Medulla oblongata (tissue), 1 donor: Measurements from ENCODE around the gene G3BP1.
"Not testable (repeated sequence)": the region's sequence is repeated elsewhere in the genome, so short reads cannot be mapped to it uniquely, and the experiment has no call there.

Experiments
- DNase-seq: peaks from one replicate; pipeline ENCODE4 v3.0.0-alpha.2; 2015; ENCODE audit errors: extremely low spot score

Gene G3BP1

DNA sequence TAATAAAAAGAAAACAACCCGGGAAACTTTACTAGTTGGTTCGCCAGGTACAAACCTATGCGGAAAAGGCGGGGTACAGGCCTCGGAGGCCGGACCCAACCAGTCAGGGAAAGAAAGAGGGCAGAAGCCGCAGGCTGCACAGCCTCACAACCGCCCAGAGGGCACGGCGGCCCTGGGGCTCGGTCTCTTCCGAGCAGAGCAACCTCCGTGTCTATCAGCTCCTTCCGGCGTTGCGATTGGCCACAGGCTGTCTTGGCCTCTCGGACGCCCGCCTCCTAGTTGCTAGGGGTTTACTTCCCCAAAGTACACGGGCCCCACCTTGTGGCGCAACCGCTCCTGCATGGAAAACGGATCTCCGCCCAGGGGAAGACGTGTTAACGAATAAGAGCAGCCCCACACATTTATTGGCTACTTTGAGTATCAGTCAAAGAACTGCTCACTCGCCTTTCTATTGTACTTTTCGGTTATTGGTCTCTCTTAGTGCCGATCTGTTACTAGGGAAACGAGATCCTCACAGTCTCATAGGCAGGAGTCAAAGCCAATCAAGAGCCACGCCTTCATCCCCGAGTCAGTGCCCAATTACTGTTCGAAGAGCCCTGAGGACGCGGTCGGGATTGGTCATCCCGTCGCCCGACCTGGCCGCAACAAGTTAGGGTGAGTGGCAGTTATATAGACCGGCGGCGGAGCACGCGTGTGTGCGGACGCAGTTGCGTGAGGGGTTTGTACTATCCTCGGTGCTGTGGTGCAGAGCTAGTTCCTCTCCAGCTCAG is at the start of gene G3BP1:
TSS of gene G3BP1 (plus strand) at position 696 of the 770 bp plus-strand sequence. CDS start 14,667 bp downstream, outside the sequence.
- DNase-seq: peak; percentile 100

DNA sequence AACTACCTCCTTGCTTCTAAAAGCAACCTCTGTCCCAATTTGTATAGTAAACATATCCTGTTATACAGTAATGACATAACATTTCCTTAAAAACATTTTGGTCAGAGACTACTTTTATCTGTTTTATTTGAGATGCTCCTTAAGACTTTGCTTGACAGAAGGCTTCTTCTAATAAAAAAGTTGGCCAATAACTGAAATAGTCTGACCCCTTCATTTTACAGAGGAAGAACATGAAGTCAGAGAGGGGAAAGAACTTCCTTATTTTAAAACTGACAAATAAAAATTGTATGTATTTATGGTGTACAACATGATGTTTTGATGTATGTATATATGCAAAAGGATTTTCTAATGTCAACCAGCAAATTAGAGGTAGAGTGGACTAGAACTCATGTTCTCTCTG is 49.2 kb upstream of the G3BP1 start:
- DNase-seq: no peak

DNA sequence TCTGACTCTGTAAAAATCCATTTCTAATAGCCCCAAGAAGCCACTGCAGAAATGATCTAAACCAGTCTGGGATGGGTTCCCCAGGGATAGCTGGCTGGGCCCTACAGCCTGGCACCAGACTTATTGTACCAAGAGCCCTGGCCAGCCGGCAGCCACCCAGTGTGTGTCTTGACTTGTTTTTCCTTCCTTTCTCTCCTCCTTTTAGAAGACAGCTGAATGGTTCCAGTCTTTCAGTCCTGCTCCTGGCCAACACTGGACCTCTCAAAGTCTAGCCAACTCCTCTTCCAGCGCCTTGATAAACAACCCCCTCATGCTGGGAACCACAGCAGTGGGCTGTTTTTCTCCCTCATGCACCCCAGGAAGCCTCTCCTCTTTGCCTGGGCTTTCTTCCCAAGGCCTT is 47.4 kb upstream of the G3BP1 start:
- DNase-seq: peak; percentile 78

DNA sequence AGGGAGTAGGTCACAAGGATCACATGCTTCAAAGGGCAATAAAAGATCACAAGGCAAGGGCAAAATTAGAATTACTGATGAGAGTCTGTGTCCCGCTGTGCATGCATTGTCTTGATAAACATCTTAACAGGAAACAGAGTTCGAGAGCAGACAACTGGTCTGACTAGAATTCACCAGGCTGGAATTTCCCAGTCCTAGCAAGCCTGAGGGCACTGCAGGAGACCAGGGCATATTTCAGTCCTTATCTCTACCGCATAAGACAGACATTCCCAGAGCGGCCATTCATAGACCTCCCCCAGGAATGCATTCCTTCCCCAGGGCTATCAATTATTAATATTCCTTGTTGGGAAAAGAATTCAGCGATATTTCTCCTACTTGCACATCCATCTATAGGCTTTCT is 42.2 kb upstream of the G3BP1 start:
- DNase-seq: not testable (repeated sequence)

DNA sequence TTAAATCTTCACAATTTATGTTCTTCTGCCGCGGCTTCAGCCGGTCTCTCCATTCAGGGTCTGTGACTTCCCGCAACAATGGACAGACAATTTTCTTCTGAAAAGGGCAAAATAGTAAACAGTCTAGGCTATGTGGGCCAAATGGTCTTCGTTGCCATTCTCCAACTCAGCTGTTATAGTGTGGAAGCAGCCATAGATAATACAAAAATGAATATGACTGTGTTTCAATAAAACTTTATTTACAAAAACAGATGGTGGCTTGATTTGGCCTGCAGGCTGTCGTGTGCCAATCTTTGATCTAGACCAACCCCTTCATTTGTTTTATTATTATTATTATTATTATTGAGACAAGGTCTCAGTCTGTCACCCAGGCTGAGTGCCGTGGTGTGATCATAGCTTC is 41.4 kb upstream of the G3BP1 start:
- DNase-seq: no peak

DNA sequence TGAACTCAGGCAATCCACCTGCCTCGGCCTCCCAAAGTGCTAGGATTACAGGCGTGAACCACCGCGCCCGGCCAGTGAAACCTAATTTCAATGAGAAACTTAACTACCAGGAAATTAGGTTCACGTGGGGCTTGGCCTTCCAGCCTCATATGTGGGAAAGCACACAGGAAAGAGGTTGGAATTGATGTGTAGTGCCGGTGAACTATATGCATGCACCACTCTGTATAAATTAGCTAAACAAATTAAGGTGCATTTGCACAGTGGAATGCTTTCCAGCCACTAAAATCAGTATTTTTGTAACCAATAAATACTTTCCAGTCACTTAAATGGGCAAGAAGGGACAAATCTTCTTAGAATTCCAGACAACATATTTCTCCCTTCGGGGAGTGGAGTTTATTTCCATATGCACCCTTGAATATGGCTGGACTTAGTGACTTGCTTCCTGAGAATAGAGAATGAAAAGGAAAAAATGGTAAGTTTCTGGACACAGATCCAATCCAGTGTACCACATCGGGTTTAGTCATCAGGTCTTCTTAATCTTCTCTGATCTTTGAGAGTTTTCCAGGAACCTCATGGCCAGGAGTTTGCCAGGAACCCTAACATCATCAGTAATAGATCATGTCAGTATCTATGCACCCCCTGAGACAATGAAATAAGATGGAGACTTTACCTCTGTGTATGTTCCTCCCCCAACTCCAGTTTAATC is 38.2 kb upstream of the G3BP1 start:
- no peak for DNase-seq

DNA sequence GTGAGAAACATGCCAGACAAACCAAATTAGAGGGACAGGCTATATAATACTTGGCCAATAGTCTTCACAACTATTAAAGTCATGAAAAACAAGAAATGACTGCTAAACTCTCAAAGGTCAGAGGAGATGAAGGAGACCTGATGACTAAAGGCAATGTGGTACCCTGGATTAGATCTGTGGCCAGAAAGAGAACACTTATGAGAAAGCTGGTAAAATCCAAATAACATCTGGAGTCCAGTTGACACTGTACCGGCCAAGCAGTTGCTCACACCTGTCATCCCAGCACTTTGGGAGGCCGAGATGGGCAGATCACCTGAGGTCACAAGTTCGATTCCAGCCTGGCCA is 37.7 kb upstream of the G3BP1 start:
- DNase-seq: no peak

DNA sequence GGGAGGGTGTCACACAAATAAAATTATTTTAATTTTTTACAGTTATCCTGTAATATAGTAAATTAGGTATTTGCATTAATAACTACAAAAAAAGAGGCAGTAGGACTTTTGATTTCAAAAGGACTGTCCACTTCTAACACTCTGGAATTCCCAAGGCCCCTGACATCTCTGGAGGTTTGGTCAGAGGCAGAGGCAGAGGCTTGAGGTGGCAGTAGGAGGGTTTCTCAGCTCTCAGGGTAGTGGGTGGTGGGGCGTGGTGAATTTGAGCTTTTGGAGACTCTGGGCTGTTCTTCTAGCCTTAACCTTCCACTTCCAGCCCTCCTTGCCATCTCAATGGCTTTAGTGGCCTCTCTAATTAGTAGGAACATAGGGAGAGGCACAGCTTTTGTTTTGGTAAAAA is 36.1 kb upstream of the G3BP1 start:
- no peak for DNase-seq

DNA sequence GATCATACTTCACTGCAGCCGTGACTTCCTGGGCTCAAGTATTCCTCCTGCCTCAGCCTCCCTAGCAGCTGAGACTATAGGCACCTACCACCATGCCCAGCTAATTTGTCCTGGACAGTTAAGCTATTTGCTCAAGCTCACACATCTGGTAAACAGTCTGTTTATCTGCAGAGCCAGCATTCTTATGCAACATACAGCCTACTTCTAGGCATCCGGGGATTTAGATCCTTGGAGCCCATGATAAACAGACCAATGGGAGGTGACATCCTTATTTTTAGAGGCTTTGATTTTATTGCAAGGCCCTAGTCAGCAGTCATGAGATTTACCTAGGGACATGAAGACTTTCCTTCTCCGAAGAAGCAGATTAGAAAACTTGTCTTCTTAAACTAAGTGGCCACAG is 34.3 kb upstream of the G3BP1 start:
- DNase-seq: no peak

DNA sequence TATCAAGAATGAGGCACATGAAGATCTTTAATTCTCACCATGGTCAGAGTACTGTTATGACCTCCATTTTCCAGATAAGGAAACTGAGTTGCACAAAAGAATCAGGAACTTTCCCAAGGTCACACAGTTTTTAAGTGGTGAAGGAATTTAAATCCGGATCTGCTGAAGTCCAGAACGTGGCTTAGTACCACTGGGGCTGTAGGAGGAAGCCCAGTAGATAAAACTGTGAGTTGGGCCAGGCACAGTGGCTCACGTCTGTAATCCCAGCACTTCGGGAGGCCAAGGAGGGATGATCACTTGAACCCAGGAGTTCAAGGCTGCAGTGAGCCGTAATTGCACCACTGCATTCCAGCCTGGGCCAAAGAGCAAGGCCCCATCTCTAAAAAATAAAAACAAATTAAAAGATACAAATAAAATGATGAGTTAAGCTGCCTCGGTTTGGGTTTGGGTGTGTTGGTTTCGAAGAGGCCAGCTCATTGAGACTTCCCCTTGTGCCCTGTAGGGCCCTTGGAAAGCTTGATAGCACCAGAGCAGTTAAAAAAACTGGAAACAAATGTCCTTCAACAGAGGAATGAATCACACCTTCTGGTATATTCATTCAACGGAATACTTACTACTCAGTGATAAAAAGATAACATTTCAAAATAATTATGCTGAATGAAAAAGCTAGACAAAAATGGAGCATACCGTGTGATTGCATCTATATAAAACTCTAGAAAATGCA is 33.5 kb upstream of the G3BP1 start:
- DNase-seq: no peak

DNA sequence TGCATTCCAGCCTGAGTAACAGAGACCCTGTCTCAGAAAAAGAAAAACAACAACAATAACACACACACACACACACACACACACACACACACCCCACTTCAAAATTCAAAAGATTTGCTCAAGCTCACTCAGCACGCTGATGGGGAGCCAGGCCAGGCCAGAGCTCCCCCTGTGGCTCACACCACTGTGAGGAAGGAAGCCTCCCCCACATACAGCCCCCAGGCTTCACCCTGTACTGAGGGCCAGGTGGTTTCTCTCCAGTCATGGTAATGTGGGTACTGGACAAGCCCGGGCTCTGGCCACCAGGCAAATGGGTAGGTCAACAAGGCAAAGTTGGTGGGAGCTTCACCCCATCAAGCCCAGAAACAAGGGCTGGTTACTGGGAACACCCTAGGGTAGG is 32.4 kb upstream of the G3BP1 start:
- DNase-seq: no peak

DNA sequence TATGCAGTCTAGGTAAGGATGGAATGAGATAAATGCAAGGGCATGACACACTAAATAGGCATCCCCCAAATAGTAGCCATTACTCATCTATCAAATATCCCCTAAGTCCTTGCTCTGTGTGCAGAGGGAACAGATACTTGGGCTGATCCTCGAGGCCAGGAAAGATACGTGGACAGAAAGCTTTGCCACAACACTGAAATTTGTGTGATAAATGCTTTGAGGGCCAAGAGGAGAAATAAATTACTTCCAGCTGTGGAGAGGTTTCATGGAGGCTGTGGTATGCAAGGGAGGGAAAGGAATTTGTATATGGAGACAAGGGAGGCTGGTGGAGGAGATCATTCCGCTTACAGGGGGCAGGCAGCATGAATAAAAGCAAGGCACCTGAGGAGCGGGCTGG is 31.8 kb upstream of the G3BP1 start:
- no peak for DNase-seq

DNA sequence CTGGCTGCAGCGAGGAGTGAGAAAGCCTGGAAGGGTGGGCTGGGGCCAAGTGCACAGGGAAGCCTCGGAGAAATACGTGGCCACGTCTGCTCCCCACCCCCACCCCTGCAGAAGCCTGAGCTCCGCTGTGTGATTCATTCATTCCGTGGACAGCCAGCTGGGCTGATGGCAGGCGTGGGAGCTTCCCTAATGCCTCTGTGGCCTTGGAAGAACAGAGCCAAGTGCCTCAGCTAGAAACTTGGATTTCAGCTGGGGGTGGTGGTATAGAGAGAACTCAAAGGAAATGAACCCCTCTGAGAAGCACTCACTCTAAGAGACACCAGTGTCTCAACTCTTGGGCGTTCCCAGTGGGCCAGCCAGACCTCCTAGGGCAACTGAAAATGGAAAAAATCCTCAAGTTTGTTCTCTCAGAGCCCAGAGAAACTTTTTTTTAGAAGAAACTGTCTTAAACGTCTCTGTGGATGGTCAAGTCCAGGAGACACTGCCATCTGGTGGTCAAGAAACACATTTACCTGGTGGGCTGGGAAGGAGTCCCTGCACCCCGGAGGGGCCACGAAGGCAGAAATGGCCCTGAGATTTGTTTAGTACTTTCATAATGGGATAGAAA is 31.3 kb upstream of the G3BP1 start:
- DNase-seq: peak; percentile 89

DNA sequence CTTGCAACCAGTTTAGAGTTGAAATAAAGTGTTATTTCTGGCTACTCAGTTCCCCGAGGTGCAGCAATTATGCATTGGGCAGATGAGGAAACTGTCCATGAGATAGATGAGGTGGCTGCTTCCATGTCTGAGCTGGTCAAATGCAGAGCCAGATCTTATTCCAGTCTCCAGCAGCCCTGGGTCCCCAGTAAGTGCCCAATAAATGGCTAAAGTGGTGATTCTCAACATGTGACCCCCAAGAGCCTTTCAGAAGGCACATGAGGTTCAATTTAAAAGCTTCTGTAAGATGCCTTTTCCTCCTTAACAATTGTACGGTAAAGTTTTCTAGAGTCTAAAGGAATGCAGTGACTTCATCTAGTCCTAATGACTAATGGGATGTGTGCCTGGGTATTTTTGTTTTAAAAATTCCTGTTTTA is 30.8 kb upstream of the G3BP1 start:
- no peak for DNase-seq

DNA sequence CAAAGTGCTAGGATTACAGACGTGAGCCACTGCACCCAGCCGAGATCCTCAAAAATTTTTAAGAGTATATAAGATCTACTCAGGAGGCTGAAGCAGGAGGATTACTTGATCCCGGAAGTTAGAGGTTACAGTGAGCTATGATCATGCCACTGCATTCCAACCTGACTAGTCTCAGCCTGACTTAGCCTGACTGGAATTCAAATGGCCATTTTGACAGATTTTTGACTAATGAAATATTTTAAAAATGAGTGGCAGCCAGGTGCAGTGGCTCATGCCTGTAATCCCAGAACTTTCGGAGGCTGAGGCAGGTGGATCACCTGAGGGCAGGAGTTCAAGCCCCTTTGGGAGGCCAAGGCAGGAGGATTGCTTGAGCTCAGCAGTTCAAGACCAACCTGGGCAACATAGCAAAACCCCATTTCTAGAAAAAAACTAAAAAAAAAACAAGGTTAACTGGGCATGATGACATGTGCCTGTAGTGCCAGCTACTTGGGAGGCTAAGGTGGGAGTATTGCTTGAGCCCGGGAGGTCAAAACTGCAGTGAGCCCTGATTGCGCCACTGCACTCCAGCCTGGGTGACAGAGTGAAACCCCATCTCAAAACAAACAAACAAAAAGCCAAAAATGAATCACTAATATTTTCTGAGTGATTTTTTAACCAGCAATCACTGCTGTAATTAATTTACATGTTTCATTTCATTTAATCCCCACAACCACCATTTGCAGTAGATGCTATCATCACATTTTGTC is 29.9 kb upstream of the G3BP1 start:
- DNase-seq: no peak

DNA sequence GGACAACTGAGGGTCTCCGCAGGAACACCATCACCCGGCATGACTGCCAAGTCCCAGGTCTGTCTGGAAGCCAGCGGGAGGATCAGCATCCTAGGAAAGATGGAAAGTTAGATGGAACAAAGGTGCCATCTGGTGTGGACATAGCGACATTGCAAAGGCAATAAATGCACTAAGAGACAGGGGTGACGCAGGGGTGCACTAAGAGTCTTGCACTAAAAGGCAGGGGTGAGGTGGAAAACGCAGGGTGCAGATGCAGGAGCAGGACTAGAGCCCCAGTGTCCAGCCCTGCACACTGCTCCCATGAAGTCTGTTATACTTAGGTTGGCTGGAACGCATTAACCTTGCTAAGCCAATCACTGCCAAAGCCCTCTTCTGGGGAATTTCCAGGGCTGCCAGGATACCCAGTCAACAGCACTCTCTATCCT is 28.9 kb upstream of the G3BP1 start:
- peak; percentile 83 for DNase-seq

DNA sequence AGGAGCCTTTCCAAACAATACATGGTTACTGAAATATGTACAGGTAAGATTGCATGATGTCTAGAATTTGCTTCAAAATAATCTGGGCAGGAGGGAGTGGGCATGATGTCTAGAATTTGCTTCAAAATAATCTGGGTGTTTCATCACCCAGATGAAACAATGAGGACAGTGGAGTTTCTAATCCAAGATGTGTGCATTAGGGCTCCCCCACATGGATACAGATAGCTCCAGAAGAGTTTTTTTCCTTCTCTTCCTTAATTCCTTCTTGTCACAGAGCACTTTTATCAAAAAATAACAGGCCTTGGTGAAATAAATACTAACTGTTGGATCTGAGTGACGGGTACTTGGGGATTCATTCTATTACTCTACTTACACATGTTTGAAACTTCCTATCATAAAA is 28.2 kb upstream of the G3BP1 start:
- DNase-seq: peak; percentile 24

DNA sequence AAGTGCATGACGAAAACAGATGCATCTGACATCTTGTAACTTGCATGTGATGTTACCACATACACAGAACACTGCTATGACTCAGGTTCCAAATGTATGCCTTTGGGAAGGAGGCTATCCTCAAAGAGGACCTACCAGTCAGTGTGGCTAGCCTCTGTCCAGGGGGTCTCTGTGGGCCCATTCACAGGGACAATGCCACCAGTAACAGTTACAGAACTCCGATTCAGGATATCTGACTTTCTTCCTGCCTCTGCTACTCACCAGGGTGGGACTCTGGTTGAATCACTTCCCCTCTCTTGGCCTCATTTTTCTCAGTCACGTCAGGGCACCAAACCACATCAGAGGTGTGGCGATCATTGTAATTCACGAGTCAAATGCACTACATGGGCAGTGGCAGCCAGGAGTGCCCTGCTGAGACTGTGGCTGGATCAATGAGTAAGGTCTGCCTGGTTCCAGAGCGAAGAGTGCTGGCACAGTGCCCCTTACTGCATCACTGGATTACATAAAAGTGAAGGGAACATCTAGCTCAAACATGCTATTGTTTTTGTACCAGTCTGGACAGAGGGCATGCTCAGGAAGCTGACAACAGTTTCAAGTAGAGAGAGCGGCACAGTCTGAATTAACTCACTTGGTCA is 26.6 kb upstream of the G3BP1 start:
- DNase-seq: peak; percentile 89

DNA sequence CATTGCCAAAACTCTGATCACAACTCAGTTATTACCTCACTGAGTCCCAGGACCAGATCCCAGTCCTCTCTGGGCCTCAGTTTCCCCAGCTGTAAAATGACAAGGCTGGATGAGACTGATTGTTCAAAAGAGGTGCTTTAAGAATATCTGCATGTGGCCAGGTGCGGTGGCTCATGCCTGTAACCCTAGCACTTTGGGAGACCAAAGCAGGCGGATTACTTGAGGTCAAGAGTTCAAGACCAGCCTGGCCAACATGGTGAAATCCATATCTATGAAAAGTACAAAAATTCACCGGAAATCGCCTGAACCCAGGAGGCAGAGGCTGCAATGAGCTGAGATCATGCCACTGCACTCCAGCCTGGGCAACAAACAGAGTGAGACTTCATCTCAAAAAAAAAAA is 21.6 kb upstream of the G3BP1 start:
- DNase-seq: no peak

DNA sequence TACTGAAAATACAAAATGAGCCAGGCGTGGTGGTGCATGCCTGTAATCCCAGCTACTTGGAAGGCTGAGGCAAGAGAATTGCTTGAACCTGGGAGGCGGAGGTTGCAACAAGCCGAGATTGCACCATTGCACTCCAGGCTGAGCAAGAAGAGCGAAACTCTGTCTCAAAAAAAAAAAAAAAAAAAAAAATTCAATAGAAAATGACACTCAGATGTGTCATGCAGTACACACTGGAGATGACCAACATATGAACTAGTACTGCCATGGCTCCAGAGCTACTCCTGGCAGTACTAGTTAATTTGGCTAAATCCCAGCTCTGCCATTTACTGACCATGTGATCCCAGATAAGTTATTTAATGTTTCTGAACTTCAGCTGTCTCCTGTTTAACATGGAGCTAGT is 20.7 kb upstream of the G3BP1 start:
- DNase-seq: no peak

DNA sequence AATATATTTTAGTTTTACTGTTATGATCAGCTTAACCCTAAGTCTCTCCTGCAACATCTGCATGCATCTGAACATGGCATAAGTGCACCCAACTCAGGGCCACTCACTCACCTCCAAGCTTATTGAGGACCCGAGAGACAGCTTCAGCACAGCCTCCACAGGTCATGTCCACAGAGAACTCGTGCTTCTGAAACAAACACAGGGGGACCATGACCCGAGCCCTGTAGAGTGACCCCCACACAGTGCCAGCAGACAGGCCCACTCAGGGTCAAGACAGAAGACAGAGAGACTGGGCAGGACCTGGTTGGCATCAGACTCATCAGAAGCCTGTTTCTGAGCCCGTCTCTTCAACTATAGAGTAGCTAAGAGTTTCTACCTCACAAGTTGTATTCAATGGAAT is 20.2 kb upstream of the G3BP1 start:
- DNase-seq: no peak
